Parathyroid adenoma (tissue), 2 donors: ENCODE results near the gene TRIM42.

Experiments used
- H2AFZ ChIP-seq: fragments of 300-600 bp; sonication (generic); one replicate; pipeline ENCODE4 v1.7.0; 2017; ENCODE audit warnings: antibody characterized with exemption, mild to moderate bottlenecking
- H3K27ac ChIP-seq: fragments of 300-600 bp; sonication (generic); one replicate; pipeline ENCODE4 v1.7.0; 2017
- H3K27me3 ChIP-seq: fragments of 300-600 bp; sonication (generic); one replicate; pipeline ENCODE4 v1.7.0; 2017; ENCODE audit warnings: low read length; ENCODE audit not compliant: control insufficient read depth, insufficient read depth
- H3K36me3 ChIP-seq: fragments of 300-600 bp; sonication (generic); one replicate; pipeline ENCODE4 v1.7.0; 2017; ENCODE audit warnings: low read length; ENCODE audit not compliant: control insufficient read depth, insufficient read depth
- H3K4me1 ChIP-seq: fragments of 300-600 bp; sonication (generic); one replicate; pipeline ENCODE4 v1.7.0; 2017; ENCODE audit warnings: control low read depth
- H3K4me2 ChIP-seq: fragments of 300-600 bp; sonication (generic); one replicate; pipeline ENCODE4 v1.7.0; 2017; ENCODE audit warnings: low read length
- H3K4me3 ChIP-seq: fragments of 300-600 bp; sonication (generic); one replicate; pipeline ENCODE4 v1.7.0; 2017; ENCODE audit warnings: low read depth, low read length
- H3K79me2 ChIP-seq: fragments of 300-600 bp; sonication (generic); one replicate; pipeline ENCODE4 v1.7.0; 2017; ENCODE audit warnings: control low read depth
- H3K9ac ChIP-seq: fragments of 300-600 bp; sonication (generic); one replicate; pipeline ENCODE4 v1.7.0; 2017; ENCODE audit warnings: mild to moderate bottlenecking
- H3K9me3 ChIP-seq: fragments of 300-600 bp; sonication (generic); one replicate; pipeline ENCODE4 v1.7.0; 2017; ENCODE audit warnings: low read length; ENCODE audit not compliant: control insufficient read depth
- CTCF ChIP-seq: fragments of 300-600 bp; sonication (generic); IDR thresholded peaks from one replicate; pipeline ENCODE4 v1.7.0; 2017; ENCODE audit warnings: antibody characterized with exemption, mild to moderate bottlenecking
- donor health status: primary hyperparathyroidism.

Gene TRIM42

GRCh38 chr3:140706360-140706759 is 28.5 kb downstream of the TRIM42 start:
- no peak for TF ChIP-seq CTCF
- Histone ChIP-seq H3K9me3 (no peaks in the 10 kb centered on the region), H3K9ac (no peak overlapping the region), H3K79me2 (no peaks in the 10 kb centered on the region), H3K4me3 (no peak overlapping the region), H3K36me3 (no peaks in the 10 kb centered on the region), H3K27me3 (no peaks in the 10 kb centered on the region), H2AFZ (no peak overlapping the region), H3K27ac (no peak overlapping the region), H3K4me2 (no peak overlapping the region), H3K4me1 (no peaks in the 10 kb centered on the region)

GRCh38 chr3:140708815-140709214 is 31.0 kb downstream of the TRIM42 start:
- no peak overlapping the region for H3K9ac ChIP-seq
- no peak overlapping the region for H2AFZ ChIP-seq
- H3K4me2 ChIP-seq = no peak overlapping the region
- TF ChIP-seq CTCF = no peak
- H3K4me1 ChIP-seq = no peaks in the 10 kb centered on the region
- peak overlapping the region; percentile 47 for H3K27ac ChIP-seq
- no peaks in the 10 kb centered on the region for H3K9me3 ChIP-seq
- no peaks in the 10 kb centered on the region for H3K27me3 ChIP-seq
- H3K4me3 ChIP-seq = no peak overlapping the region
- H3K79me2 ChIP-seq = no peaks in the 10 kb centered on the region
- no peaks in the 10 kb centered on the region for H3K36me3 ChIP-seq

- H3K27ac ChIP-seq = no peak overlapping the region
These were observed 31.9 kb downstream of the TRIM42 start for GRCh38 chr3:140709751-140710150.

GRCh38 chr3:140710711-140711389 is 33.0 kb downstream of the TRIM42 start:
- H3K36me3 ChIP-seq = no peaks in the 10 kb centered on the region
- H3K79me2 ChIP-seq = no peaks in the 10 kb centered on the region
- no peak for TF ChIP-seq CTCF
- no peak overlapping the region for H2AFZ ChIP-seq
- H3K4me3 ChIP-seq = no peak overlapping the region
- no peaks in the 10 kb centered on the region for H3K4me1 ChIP-seq
- H3K4me2 ChIP-seq = no peak overlapping the region
- H3K9me3 ChIP-seq = no peaks in the 10 kb centered on the region
- no peak overlapping the region for H3K27ac ChIP-seq
- H3K27me3 ChIP-seq = no peaks in the 10 kb centered on the region
- no peak overlapping the region for H3K9ac ChIP-seq

More at GRCh38 chr3:140709751-140710150, 31.9 kb downstream of the TRIM42 start:
- Histone ChIP-seq H3K27me3 (no peaks in the 10 kb centered on the region), H2AFZ (no peak overlapping the region), H3K9me3 (no peaks in the 10 kb centered on the region), H3K4me2 (no peak overlapping the region), H3K79me2 (no peaks in the 10 kb centered on the region), H3K4me3 (no peak overlapping the region), H3K9ac (no peak overlapping the region), H3K4me1 (no peaks in the 10 kb centered on the region), H3K36me3 (no peaks in the 10 kb centered on the region)
- no peak for TF ChIP-seq CTCF

- no peak overlapping the region for H2AFZ ChIP-seq
- no peak overlapping the region for H3K4me2 ChIP-seq
- H3K9ac ChIP-seq = no peak overlapping the region
- no peak for TF ChIP-seq CTCF
- no peaks in the 10 kb centered on the region for H3K36me3 ChIP-seq
- H3K4me3 ChIP-seq = no peak overlapping the region
- no peaks in the 10 kb centered on the region for H3K27me3 ChIP-seq
- no peak overlapping the region for H3K27ac ChIP-seq
- no peaks in the 10 kb centered on the region for H3K9me3 ChIP-seq
- no peaks in the 10 kb centered on the region for H3K79me2 ChIP-seq
- H3K4me1 ChIP-seq = no peaks in the 10 kb centered on the region
These were observed 33.6 kb downstream of the TRIM42 start for GRCh38 chr3:140711390-140712035.
